Measurements from ENCODE around the gene CUL1.

CUL1 gene

GRCh38 chr7:148772297-148773089 is 73.8 kb downstream of the CUL1 start:
- DNase-seq: peak; percentile 19

- DNase-seq: no peak
These were observed 74.6 kb downstream of the CUL1 start for GRCh38 chr7:148773334-148773733.

- no peak for DNase-seq
These were observed 75.8 kb downstream of the CUL1 start for GRCh38 chr7:148774471-148774870.

GRCh38 chr7:148782757-148783456 is 84.2 kb downstream of the CUL1 start:
- DNase-seq: no peak

GRCh38 chr7:148783801-148784527 is 85.3 kb downstream of the CUL1 start:
- no peak for DNase-seq

GRCh38 chr7:148787571-148788295 is 89.0 kb downstream of the CUL1 start:
- no peak for DNase-seq

GRCh38 chr7:148789220-148789619 is 90.5 kb downstream of the CUL1 start:
- DNase-seq: no peak

GRCh38 chr7:148790131-148790726 is 91.5 kb downstream of the CUL1 start:
- DNase-seq: no peak

GRCh38 chr7:148790850-148791249 is 92.1 kb downstream of the CUL1 start:
- DNase-seq: no peak

- DNase-seq: no peak
These were observed 92.8 kb downstream of the CUL1 start for GRCh38 chr7:148791546-148791945.

GRCh38 chr7:148793590-148793989 is 94.9 kb downstream of the CUL1 start:
- DNase-seq: no peak

GRCh38 chr7:148794476-148794875 is 95.8 kb downstream of the CUL1 start:
- no peak for DNase-seq

GRCh38 chr7:148796841-148797240 is 98.1 kb downstream of the CUL1 start:
- DNase-seq: no peak

GRCh38 chr7:148799893-148800555 is 101.3 kb downstream of the CUL1 start:
- DNase-seq: no peak

- DNase-seq: no peak
These were observed 102.0 kb downstream of the CUL1 start for GRCh38 chr7:148800677-148801076.

GRCh38 chr7:148802101-148802493 is 103.4 kb downstream of the CUL1 start:
- DNase-seq: no peak

GRCh38 chr7:148803094-148803493 is 104.4 kb downstream of the CUL1 start:
- DNase-seq: no peak

- DNase-seq: no peak
These were observed 105.9 kb downstream of the CUL1 start for GRCh38 chr7:148804343-148805235.

GRCh38 chr7:148806187-148806586 is 107.5 kb downstream of the CUL1 start:
- DNase-seq: no peak

GRCh38 chr7:148807436-148807835 is 108.7 kb downstream of the CUL1 start:
- DNase-seq: no peak

GRCh38 chr7:148809856-148810255 is 111.2 kb downstream of the CUL1 start:
- no peak for DNase-seq

All from stimulated activated CD4-positive, alpha-beta T cell treated with anti-CD3 and anti-CD28 coated beads, Interleukin-12 subunit alpha, Interleukin-12 subunit beta, amount 100 ng/mL, for 4 hours (primary cell).